Stimulated activated naive B cell treated with anti-CD40 and anti-IgM and Interleukin-4, amounts not matched to agents 10 μg/mL and 1 μg/mL and 100 μg/mL, for 72 hours (primary cell): ENCODE results near the gene GALNT1.
A peak's percentile ranks its signal among the peaks of the same experiment; 100 is the strongest.

Source experiments
- ATAC-seq, 2 donors: fragments of 150-1000 bp; cut with Tn5 transposase; replicated peaks; 2 replicates each; pipeline ENCODE4 v1.10.0; 2021; ENCODE audit warnings: moderate library complexity in 1 of 2
- DNase-seq: peaks from one replicate; pipeline ENCODE4 v3.0.0; 2021
- H3K27ac Mint-ChIP-seq: one replicate; pipeline ENCODE4 v1.8.0; 2022; ENCODE audit warnings: mild to moderate bottlenecking, mixed read lengths
- H3K27me3 Mint-ChIP-seq, 2 donors: one replicate each; pipeline ENCODE4 v1.8.0; 2022; ENCODE audit warnings: mixed read lengths in 2 of 2
- H3K36me3 Mint-ChIP-seq, 2 donors: one replicate each; pipeline ENCODE4 v1.8.0; 2022; ENCODE audit warnings: mixed read lengths in 2 of 2, mild to moderate bottlenecking in 1 of 2
- H3K4me1 Mint-ChIP-seq, 2 donors: one replicate each; pipeline ENCODE4 v1.8.0; 2022; ENCODE audit warnings: mixed read lengths in 2 of 2, mild to moderate bottlenecking in 1 of 2
- H3K4me3 Mint-ChIP-seq, 2 donors: one replicate each; pipeline ENCODE4 v1.8.0; 2022; ENCODE audit warnings: mild to moderate bottlenecking in 2 of 2, mixed read lengths in 2 of 2, moderate library complexity in 1 of 2
- H3K9me3 Mint-ChIP-seq, 2 donors: one replicate each; pipeline ENCODE4 v1.8.0; 2022; ENCODE audit warnings: mixed read lengths in 2 of 2, mild to moderate bottlenecking in 1 of 2

GALNT1 gene

GRCh38 chr18:35641916-35642315, 60.4 kb downstream of the GALNT1 start:
- Mint-ChIP-seq H3K36me3 (peaks cover 19 to 47% of the 10 kb centered on the region in 2 donors), H3K27ac (no peak overlapping the region), H3K9me3 (peaks cover 11 to 14% of the 10 kb centered on the region in 2 donors), H3K4me3 (no peak overlapping the region), H3K4me1 (peaks cover 9 to 13% of the 10 kb centered on the region in 2 donors), H3K27me3 (no peaks in the 10 kb centered on the region)
- DNase-seq (no peak), ATAC-seq (no peak)

GRCh38 chr18:35642802-35643201, 61.3 kb downstream of the GALNT1 start:
- H3K4me3 Mint-ChIP-seq = no peak overlapping the region
- DNase-seq = no peak
- peaks cover 8% of the 10 kb centered on the region in 2 donors for H3K9me3 Mint-ChIP-seq

GRCh38 chr18:35646449-35646848, 64.9 kb downstream of the GALNT1 start:
- no peak overlapping the region for H3K27ac Mint-ChIP-seq

More at GRCh38 chr18:35642802-35643201, 61.3 kb downstream of the GALNT1 start:
- H3K27me3 Mint-ChIP-seq = no peaks in the 10 kb centered on the region
- H3K36me3 Mint-ChIP-seq = peaks cover 18 to 46% of the 10 kb centered on the region in 2 donors
- H3K27ac Mint-ChIP-seq = no peak overlapping the region
- no peak for ATAC-seq
- peaks cover 11 to 15% of the 10 kb centered on the region in 2 donors for H3K4me1 Mint-ChIP-seq

GRCh38 chr18:35653392-35654135, 72.0 kb downstream of the GALNT1 start:
- H3K4me3 Mint-ChIP-seq = no peak overlapping the region
- H3K27ac Mint-ChIP-seq = no peak overlapping the region
- H3K36me3 Mint-ChIP-seq = peaks cover 6 to 11% of the 10 kb centered on the region in 2 donors
- no peak for DNase-seq
- no peaks in the 10 kb centered on the region for H3K27me3 Mint-ChIP-seq
- no peak for ATAC-seq
- H3K9me3 Mint-ChIP-seq = peaks cover 0 to 4% of the 10 kb centered on the region in 2 donors
- peaks cover 13 to 17% of the 10 kb centered on the region in 2 donors for H3K4me1 Mint-ChIP-seq

More at GRCh38 chr18:35646449-35646848, 64.9 kb downstream of the GALNT1 start:
- no peak overlapping the region for H3K4me3 Mint-ChIP-seq
- peaks cover 2 to 8% of the 10 kb centered on the region in 2 donors for H3K9me3 Mint-ChIP-seq
- peaks cover 7 to 11% of the 10 kb centered on the region in 2 donors for H3K4me1 Mint-ChIP-seq
- H3K27me3 Mint-ChIP-seq = no peaks in the 10 kb centered on the region
- ATAC-seq (peak; percentile 46 to 65), DNase-seq (no peak)
- peaks cover 11 to 42% of the 10 kb centered on the region in 2 donors for H3K36me3 Mint-ChIP-seq

- Mint-ChIP-seq H3K27me3 (no peaks in the 10 kb centered on the region), H3K4me1 (peaks cover 17 to 23% of the 10 kb centered on the region in 2 donors), H3K9me3 (no peaks in the 10 kb centered on the region), H3K36me3 (peaks cover 8 to 9% of the 10 kb centered on the region in 2 donors), H3K4me3 (no peak overlapping the region), H3K27ac (no peak overlapping the region)
- no peak for DNase-seq
- no peak for ATAC-seq
Measured at GRCh38 chr18:35658112-35658511, 76.6 kb downstream of the GALNT1 start.

GRCh38 chr18:35661483-35662146, 80.1 kb downstream of the GALNT1 start:
- Mint-ChIP-seq H3K4me3 (no peak overlapping the region), H3K9me3 (no peaks in the 10 kb centered on the region), H3K27ac (no peak overlapping the region), H3K27me3 (no peaks in the 10 kb centered on the region), H3K36me3 (peaks cover 26 to 36% of the 10 kb centered on the region in 2 donors), H3K4me1 (peaks cover 11 to 15% of the 10 kb centered on the region in 2 donors)
- DNase-seq (no peak), ATAC-seq (no peak)

- DNase-seq = no peak
- H3K27ac Mint-ChIP-seq = no peak overlapping the region
Measured at GRCh38 chr18:35662293-35663062, 80.9 kb downstream of the GALNT1 start.

GRCh38 chr18:35671966-35672603, 90.5 kb downstream of the GALNT1 start:
- H3K9me3 Mint-ChIP-seq = no peaks in the 10 kb centered on the region
- H3K36me3 Mint-ChIP-seq = peaks cover 30 to 56% of the 10 kb centered on the region in 2 donors
- H3K4me3 Mint-ChIP-seq = no peak overlapping the region
- H3K27me3 Mint-ChIP-seq = no peaks in the 10 kb centered on the region
- peaks cover 0 to 4% of the 10 kb centered on the region in 2 donors for H3K4me1 Mint-ChIP-seq
- H3K27ac Mint-ChIP-seq = no peak overlapping the region
- DNase-seq (no peak), ATAC-seq (no peak)

More at GRCh38 chr18:35662293-35663062, 80.9 kb downstream of the GALNT1 start:
- Mint-ChIP-seq H3K9me3 (no peaks in the 10 kb centered on the region), H3K4me3 (no peak overlapping the region), H3K36me3 (peaks cover 32 to 43% of the 10 kb centered on the region in 2 donors), H3K27me3 (no peaks in the 10 kb centered on the region), H3K4me1 (peaks cover 11 to 15% of the 10 kb centered on the region in 2 donors)
- peak; percentile 68 to 78 for ATAC-seq

GRCh38 chr18:35672897-35673296, 91.4 kb downstream of the GALNT1 start:
- no peak overlapping the region for H3K4me3 Mint-ChIP-seq
- no peak overlapping the region for H3K27ac Mint-ChIP-seq
- H3K36me3 Mint-ChIP-seq = peaks cover 23 to 49% of the 10 kb centered on the region in 2 donors
- H3K27me3 Mint-ChIP-seq = no peaks in the 10 kb centered on the region
- no peaks in the 10 kb centered on the region for H3K9me3 Mint-ChIP-seq
- DNase-seq (no peak), ATAC-seq (no peak)
- peaks cover 0 to 4% of the 10 kb centered on the region in 2 donors for H3K4me1 Mint-ChIP-seq

- ATAC-seq (no peak), DNase-seq (no peak)
- Mint-ChIP-seq H3K27me3 (no peaks in the 10 kb centered on the region), H3K36me3 (peaks cover 16 to 51% of the 10 kb centered on the region in 2 donors), H3K4me3 (no peak overlapping the region), H3K27ac (no peak overlapping the region), H3K9me3 (no peaks in the 10 kb centered on the region), H3K4me1 (peaks cover 0 to 4% of the 10 kb centered on the region in 2 donors)
Measured at GRCh38 chr18:35673682-35674081, 92.1 kb downstream of the GALNT1 start.

- ATAC-seq (no peak), DNase-seq (no peak)
- Mint-ChIP-seq H3K36me3 (peaks cover 25 to 52% of the 10 kb centered on the region in 2 donors), H3K27me3 (no peaks in the 10 kb centered on the region), H3K27ac (no peak overlapping the region), H3K4me3 (no peak overlapping the region), H3K9me3 (no peaks in the 10 kb centered on the region), H3K4me1 (peaks cover 0 to 2% of the 10 kb centered on the region in 2 donors)
Measured at GRCh38 chr18:35680139-35680551, 98.6 kb downstream of the GALNT1 start.

GRCh38 chr18:35682281-35682867, 100.8 kb downstream of the GALNT1 start:
- DNase-seq = no peak
- no peak overlapping the region for H3K27ac Mint-ChIP-seq
- no peak overlapping the region for H3K4me3 Mint-ChIP-seq
- ATAC-seq = no peak
- peaks cover 28 to 48% of the 10 kb centered on the region in 2 donors for H3K36me3 Mint-ChIP-seq
- no peaks in the 10 kb centered on the region for H3K27me3 Mint-ChIP-seq
- H3K4me1 Mint-ChIP-seq = peaks cover 0 to 2% of the 10 kb centered on the region in 2 donors
- H3K9me3 Mint-ChIP-seq = no peaks in the 10 kb centered on the region

- no peak overlapping the region for H3K4me3 Mint-ChIP-seq
- peaks cover 0 to 2% of the 10 kb centered on the region in 2 donors for H3K4me1 Mint-ChIP-seq
- no peaks in the 10 kb centered on the region for H3K27me3 Mint-ChIP-seq
- H3K36me3 Mint-ChIP-seq = peaks cover 31 to 51% of the 10 kb centered on the region in 2 donors
- H3K27ac Mint-ChIP-seq = no peak overlapping the region
- no peaks in the 10 kb centered on the region for H3K9me3 Mint-ChIP-seq
- ATAC-seq (no peak), DNase-seq (no peak)
Measured at GRCh38 chr18:35683021-35683420, 101.5 kb downstream of the GALNT1 start.
